ENCODE results near the gene GANAB. TPM values are rescaled to one million over a fixed set of nuclear protein-coding genes. Genes with fewer than 3 reads are reported as not detected.

The GANAB gene
- total and polyA plus RNA-seq, 2 of the 13 experiments (the other 11 are each of a cell fraction or from before 2014, with no cell fraction given), result 99.5 to 234 TPM

DNA sequence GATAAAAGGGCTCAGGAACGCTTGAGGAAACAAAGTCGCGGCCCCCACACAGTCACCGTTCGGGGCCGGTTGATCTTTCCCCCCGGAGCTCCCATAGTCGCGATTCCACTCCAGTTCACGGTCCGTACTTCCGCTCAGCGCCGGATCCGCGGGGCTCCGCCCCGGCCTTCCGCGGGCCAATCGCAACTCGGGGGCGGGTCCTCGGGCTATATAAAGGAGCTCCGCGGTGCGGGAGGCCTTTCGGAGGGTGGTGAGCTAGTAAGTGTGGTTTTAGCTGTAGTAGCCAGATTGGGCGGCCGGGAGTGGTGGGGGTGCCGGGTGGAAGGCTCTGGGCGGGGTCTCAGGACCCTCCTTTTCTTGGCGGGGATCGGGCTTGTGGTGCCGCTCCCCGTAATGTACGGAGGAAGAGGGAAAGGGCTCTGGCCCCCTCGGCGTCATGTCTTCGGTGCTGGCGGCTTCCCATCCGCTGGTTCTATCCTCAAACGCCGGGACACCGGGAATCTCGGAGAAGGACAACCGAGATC, 18.7 kb upstream of the GANAB start, which contains the start of the genes C11orf98 and CSKMT (continued):
- TF ChIP-seq, protein P1, sequence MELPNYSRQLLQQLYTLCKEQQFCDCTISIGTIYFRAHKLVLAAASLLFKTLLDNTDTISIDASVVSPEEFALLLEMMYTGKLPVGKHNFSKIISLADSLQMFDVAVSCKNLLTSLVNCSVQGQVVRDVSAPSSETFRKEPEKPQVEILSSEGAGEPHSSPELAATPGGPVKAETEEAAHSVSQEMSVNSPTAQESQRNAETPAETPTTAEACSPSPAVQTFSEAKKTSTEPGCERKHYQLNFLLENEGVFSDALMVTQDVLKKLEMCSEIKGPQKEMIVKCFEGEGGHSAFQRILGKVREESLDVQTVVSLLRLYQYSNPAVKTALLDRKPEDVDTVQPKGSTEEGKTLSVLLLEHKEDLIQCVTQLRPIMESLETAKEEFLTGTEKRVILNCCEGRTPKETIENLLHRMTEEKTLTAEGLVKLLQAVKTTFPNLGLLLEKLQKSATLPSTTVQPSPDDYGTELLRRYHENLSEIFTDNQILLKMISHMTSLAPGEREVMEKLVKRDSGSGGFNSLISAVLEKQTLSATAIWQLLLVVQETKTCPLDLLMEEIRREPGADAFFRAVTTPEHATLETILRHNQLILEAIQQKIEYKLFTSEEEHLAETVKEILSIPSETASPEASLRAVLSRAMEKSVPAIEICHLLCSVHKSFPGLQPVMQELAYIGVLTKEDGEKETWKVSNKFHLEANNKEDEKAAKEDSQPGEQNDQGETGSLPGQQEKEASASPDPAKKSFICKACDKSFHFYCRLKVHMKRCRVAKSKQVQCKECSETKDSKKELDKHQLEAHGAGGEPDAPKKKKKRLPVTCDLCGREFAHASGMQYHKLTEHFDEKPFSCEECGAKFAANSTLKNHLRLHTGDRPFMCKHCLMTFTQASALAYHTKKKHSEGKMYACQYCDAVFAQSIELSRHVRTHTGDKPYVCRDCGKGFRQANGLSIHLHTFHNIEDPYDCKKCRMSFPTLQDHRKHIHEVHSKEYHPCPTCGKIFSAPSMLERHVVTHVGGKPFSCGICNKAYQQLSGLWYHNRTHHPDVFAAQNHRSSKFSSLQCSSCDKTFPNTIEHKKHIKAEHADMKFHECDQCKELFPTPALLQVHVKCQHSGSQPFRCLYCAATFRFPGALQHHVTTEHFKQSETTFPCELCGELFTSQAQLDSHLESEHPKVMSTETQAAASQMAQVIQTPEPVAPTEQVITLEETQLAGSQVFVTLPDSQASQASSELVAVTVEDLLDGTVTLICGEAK (IDR thresholded peaks at IDR 0.05), result no peak
- TF ChIP-seq, protein P1 (CRISPR knock-in tag; IDR thresholded peaks at IDR 0.05), result no peak
- TF ChIP-seq ZNF337 (CRISPR knock-in tag; IDR thresholded peaks at IDR 0.05; ENCODE audit: borderline replicate concordance, low read depth) (no peak), ZNF460 (CRISPR knock-in tag; IDR thresholded peaks at IDR 0.05; ENCODE audit: borderline replicate concordance) (no peak; the same call in 1 of the 2 replicates), HMG20A (CRISPR knock-in tag; IDR thresholded peaks at IDR 0.05; ENCODE audit: borderline replicate concordance) (no peak), ZNF850 (CRISPR knock-in tag; conservative IDR thresholded peaks at IDR 0.05) (no peak), IKZF4 (CRISPR knock-in tag; IDR thresholded peaks at IDR 0.05; ENCODE audit: borderline replicate concordance, low read depth, not compliant biosample characterization) (no peak), SMAD3 (CRISPR knock-in tag; IDR thresholded peaks at IDR 0.05) (no peak), ZNF674 (CRISPR knock-in tag; IDR thresholded peaks at IDR 0.05; ENCODE audit: low read depth) (no peak), JUNB (CRISPR knock-in tag; IDR thresholded peaks at IDR 0.05; ENCODE audit: borderline replicate concordance) (no peak), ZNF501 (CRISPR knock-in tag; IDR thresholded peaks at IDR 0.05) (peak; percentile 91), ZNF510 (CRISPR knock-in tag; IDR thresholded peaks at IDR 0.05; ENCODE audit: low read depth) (peak; percentile 97; the same call in 1 of the 2 replicates), PCBP2 (optimal IDR thresholded peaks at IDR 0.05; ENCODE audit: low read depth, low read length, poor library complexity, severe bottlenecking) (peak; percentile 74), NFKB2 (CRISPR knock-in tag; IDR thresholded peaks at IDR 0.05; ENCODE audit: borderline replicate concordance) (peak; percentile 64; the same call in 1 of the 2 replicates), RAD51 (IDR thresholded peaks at IDR 0.05; ENCODE audit: borderline replicate concordance) (no peak), HNF4A (CRISPR knock-in tag; IDR thresholded peaks at IDR 0.05) (0 out of 2 replicates have a peak, but pooled peaks have one; percentile 28), ZNF367 (CRISPR knock-in tag; IDR thresholded peaks at IDR 0.05; ENCODE audit: borderline replicate concordance) (no peak), TAF1 (CRISPR knock-in tag; IDR thresholded peaks at IDR 0.05) (peak; percentile 92), HNRNPK (IDR thresholded peaks at IDR 0.05; ENCODE audit: low read depth, low read length, poor library complexity, severe bottlenecking) (peak; percentile 74), ZNF343 (CRISPR knock-in tag; IDR thresholded peaks at IDR 0.05) (0 out of 2 replicates have a peak, but pooled peaks have one; percentile 54), ATF7 (IDR thresholded peaks at IDR 0.05) (no peak), ATF7 (CRISPR knock-in tag; IDR thresholded peaks at IDR 0.05) (no peak)
- TF ChIP-seq, protein P2, sequence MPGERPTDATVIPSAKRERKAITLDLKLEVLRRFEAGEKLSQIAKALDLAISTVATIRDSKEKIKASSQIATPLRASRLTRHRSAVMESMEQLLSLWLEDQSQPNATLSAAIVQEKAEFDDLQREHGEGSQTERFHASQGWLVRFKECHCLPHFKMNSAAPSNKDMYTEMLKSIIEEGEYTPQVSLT (CRISPR knock-in tag; IDR thresholded peaks at IDR 0.05; ENCODE audit: borderline replicate concordance, low read depth), result no peak
